Lower leg skin (tissue), 3 donors: Measurements from ENCODE around the gene GNAZ.

ENCODE experiments used
- CTCF ChIP-seq, 3 donors: fragments of 450-650 bp; IDR thresholded peaks; one replicate each; pipeline ENCODE4 v1.5.1; 2016; ENCODE audit warnings: antibody characterized with exemption in 3 of 3, mild to moderate bottlenecking in 3 of 3, moderate library complexity in 2 of 3
- POLR2A ChIP-seq, 2 donors: fragments of 450-650 bp; IDR thresholded peaks; one replicate each; pipeline ENCODE4 v1.6.1; 2016 to 2017; ENCODE audit warnings: antibody characterized with exemption in 2 of 2, mild to moderate bottlenecking in 1 of 2, moderate library complexity in 1 of 2

GRCh38 chr22:23077627-23078461, 7.5 kb downstream of the GNAZ start:
- TF ChIP-seq CTCF (IDR thresholded peaks at IDR 0.05) (no peak), POLR2A (IDR thresholded peaks at IDR 0.05) (no peak)
